ENCODE results near the gene SPIN2B. TPM values are rescaled to one million over a fixed set of nuclear protein-coding genes. Genes with fewer than 3 reads are reported as not detected.

The SPIN2B gene
- total and polyA plus RNA-seq, 9 of the 15 experiments (the other 6 are each of a cell fraction or from before 2014, with no cell fraction given): 6.2 to 23.7 (median 15.2) TPM

DNA sequence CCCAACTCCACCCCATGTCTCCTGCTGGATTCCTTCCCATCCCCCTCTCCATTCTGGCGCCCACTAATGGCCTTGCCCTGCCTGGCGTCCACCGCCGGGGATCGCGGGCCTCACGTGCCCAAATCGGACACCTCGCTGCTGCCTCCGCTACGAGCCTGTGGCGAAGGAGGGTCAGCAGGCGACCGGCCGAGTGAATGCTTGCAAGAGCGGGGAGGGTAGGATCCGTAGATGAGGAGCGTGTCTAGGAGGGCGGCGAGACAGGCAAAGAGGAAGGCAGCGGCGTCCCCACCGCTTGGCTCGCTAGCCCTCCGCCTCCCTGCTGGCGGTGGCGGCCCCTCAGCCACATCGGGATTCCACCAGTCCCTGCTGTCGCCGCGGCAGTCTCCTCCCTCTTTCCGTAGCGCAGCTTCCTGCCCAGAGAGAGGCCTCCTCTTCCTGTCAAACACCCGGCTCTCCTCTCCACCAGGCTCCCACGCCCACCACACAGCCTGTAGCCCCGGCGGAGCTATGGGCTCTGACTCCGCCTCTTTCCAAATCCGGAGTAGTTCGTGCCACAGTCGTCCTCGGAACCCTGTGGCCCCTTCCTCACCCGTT is at the start of gene SPIN2B (continued):
- TF ChIP-seq GABPB1 (CRISPR knock-in tag; IDR thresholded peaks at IDR 0.05) (no peak), ETV6 (IDR thresholded peaks at IDR 0.05; ENCODE audit: borderline replicate concordance in 1 of 2, low read depth in 2 of 2, low read length in 1 of 2) (no peak), ETV6 (CRISPR knock-in tag; IDR thresholded peaks at IDR 0.05; ENCODE audit: borderline replicate concordance) (no peak), HDAC1 (IDR thresholded peaks at IDR 0.05) (peak in 1 of 2 experiments; percentile 50; a peak in 1 of 4 replicates), NFIC (IDR thresholded peaks at IDR 0.05) (0 out of 2 replicates have a peak, but pooled peaks have one; percentile 7)
- TF ChIP-seq, protein P1, sequence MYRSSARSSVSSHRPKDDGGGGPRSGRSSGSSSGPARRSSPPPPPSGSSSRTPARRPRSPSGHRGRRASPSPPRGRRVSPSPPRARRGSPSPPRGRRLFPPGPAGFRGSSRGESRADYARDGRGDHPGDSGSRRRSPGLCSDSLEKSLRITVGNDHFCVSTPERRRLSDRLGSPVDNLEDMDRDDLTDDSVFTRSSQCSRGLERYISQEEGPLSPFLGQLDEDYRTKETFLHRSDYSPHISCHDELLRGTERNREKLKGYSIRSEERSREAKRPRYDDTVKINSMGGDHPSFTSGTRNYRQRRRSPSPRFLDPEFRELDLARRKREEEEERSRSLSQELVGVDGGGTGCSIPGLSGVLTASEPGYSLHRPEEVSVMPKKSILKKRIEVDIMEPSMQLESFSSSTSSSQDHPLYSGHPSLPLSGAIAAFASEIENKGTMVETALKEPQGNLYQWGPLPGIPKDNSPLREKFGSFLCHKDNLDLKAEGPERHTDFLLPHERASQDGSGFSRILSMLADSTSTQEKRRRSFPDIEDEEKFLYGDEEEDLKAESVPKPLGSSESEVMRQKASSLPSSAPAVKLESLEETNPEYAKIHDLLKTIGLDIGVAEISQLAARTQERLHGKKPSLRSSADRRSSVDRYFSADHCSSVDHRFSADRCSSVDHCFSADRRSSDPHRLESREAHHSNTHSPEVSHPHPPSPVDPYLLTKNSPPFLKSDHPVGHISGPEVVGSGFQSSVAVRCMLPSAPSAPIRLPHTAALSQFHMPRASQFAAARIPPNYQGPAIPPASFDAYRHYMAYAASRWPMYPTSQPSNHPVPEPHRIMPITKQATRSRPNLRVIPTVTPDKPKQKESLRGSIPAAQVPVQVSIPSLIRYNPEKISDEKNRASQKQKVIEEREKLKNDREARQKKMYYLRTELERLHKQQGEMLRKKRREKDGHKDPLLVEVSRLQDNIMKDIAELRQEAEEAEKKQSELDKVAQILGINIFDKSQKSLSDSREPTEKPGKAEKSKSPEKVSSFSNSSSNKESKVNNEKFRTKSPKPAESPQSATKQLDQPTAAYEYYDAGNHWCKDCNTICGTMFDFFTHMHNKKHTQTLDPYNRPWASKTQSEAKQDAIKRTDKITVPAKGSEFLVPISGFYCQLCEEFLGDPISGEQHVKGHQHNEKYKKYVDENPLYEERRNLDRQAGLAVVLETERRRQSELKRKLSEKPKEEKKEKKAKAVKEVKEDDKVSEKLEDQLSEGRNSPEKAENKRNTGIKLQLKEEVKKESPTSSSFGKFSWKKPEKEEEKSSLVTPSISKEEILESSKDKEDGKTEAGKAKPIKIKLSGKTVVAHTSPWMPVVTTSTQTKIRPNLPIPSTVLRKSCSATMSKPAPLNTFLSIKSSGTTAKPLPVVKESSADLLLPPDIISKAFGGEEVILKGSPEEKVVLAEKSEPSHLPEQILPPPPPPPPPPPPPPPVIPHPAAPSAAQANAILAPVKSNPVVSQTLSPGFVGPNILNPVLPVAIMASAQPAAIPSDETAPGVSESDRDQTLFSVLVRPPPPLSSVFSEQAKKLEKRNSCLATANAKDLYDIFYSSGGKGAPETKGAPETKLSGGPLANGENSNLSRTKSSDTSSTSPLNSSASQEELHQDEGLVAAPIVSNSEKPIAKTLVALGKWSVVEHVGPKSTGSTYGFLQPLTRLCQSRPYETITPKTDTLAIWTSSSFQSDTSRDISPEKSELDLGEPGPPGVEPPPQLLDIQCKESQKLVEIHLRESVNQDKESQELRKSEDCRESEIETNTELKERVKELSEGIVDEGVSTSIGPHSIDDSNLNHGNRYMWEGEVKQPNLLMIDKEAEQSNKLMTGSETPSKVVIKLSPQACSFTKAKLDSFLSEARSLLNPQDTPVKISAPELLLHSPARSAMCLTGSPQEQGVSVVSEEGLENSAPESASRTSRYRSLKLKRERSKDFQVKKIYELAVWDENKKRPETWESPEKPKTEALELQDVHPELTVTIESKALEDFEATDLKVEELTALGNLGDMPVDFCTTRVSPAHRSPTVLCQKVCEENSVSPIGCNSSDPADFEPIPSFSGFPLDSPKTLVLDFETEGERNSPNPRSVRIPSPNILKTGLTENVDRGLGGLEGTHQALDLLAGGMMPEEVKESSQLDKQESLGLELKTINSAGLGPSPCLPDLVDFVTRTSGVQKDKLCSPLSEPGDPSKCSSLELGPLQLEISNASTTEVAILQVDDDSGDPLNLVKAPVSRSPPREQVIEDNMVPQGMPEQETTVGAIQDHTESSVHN (IDR thresholded peaks at IDR 0.05; ENCODE audit: borderline replicate concordance in 1 of 2, low read depth in 1 of 2): no peak
- TF ChIP-seq, protein P2, sequence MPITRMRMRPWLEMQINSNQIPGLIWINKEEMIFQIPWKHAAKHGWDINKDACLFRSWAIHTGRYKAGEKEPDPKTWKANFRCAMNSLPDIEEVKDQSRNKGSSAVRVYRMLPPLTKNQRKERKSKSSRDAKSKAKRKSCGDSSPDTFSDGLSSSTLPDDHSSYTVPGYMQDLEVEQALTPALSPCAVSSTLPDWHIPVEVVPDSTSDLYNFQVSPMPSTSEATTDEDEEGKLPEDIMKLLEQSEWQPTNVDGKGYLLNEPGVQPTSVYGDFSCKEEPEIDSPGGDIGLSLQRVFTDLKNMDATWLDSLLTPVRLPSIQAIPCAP (CRISPR knock-in tag; IDR thresholded peaks at IDR 0.05; ENCODE audit: borderline replicate concordance): no peak
- TF ChIP-seq, protein P3, sequence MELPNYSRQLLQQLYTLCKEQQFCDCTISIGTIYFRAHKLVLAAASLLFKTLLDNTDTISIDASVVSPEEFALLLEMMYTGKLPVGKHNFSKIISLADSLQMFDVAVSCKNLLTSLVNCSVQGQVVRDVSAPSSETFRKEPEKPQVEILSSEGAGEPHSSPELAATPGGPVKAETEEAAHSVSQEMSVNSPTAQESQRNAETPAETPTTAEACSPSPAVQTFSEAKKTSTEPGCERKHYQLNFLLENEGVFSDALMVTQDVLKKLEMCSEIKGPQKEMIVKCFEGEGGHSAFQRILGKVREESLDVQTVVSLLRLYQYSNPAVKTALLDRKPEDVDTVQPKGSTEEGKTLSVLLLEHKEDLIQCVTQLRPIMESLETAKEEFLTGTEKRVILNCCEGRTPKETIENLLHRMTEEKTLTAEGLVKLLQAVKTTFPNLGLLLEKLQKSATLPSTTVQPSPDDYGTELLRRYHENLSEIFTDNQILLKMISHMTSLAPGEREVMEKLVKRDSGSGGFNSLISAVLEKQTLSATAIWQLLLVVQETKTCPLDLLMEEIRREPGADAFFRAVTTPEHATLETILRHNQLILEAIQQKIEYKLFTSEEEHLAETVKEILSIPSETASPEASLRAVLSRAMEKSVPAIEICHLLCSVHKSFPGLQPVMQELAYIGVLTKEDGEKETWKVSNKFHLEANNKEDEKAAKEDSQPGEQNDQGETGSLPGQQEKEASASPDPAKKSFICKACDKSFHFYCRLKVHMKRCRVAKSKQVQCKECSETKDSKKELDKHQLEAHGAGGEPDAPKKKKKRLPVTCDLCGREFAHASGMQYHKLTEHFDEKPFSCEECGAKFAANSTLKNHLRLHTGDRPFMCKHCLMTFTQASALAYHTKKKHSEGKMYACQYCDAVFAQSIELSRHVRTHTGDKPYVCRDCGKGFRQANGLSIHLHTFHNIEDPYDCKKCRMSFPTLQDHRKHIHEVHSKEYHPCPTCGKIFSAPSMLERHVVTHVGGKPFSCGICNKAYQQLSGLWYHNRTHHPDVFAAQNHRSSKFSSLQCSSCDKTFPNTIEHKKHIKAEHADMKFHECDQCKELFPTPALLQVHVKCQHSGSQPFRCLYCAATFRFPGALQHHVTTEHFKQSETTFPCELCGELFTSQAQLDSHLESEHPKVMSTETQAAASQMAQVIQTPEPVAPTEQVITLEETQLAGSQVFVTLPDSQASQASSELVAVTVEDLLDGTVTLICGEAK (IDR thresholded peaks at IDR 0.05): peak; percentile 50
- TF ChIP-seq, protein P3 (CRISPR knock-in tag; IDR thresholded peaks at IDR 0.05): no peak

All from K562 (cell line).